GM18526 (cell line): ENCODE results near the gene RPS19BP1.

ENCODE experiments used
- POLR2A ChIP-seq: IDR thresholded peaks from 3 replicates; pipeline ENCODE4 v1.6.1; 2011; ENCODE audit not compliant: insufficient read length; ENCODE audit errors: extremely low read depth

Gene RPS19BP1

DNA sequence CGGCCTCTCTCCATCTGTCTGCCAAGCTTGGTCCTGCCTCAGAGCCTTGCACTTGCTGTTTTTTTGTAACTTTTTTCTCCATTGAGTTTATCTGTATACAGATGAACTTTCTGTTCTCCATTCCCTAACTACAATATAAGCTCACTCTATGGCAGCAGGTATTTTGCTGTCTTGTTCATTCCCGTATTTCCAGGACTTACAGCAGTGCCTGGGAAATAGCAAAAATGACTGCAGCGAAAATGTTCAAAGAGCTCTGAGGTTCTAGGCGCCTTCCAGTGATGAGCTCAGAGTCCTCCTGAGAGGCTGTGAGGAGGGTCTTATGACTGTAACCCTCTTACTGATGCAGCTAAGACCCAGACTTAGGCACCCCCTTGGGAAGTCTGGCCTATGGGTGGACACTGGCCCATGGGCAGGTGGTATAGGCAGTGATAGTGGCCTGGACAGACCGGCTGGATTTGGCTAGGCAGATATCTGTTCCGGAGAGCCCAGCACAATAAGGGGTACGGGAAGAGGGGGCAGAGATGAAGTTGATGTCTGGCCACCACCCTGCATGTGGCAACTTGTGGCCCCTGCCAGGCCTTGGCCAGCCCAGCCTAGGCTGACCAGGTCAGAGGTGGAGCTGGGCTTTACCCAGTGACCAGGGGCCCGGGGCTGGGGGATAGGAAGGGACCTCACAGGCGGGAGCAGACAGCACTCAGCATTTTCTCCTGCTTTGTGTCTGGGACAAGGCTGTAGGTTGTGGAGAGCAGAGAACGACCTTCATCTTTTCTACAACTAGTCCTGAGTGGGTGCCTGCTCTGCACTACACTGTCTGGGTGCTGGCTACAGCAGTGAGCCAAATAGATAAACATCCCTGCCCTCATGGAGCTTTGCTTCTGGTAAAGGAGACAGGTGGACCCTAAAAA, 7.5 kb downstream of the RPS19BP1 start:
- TF ChIP-seq POLR2A = no peak

DNA sequence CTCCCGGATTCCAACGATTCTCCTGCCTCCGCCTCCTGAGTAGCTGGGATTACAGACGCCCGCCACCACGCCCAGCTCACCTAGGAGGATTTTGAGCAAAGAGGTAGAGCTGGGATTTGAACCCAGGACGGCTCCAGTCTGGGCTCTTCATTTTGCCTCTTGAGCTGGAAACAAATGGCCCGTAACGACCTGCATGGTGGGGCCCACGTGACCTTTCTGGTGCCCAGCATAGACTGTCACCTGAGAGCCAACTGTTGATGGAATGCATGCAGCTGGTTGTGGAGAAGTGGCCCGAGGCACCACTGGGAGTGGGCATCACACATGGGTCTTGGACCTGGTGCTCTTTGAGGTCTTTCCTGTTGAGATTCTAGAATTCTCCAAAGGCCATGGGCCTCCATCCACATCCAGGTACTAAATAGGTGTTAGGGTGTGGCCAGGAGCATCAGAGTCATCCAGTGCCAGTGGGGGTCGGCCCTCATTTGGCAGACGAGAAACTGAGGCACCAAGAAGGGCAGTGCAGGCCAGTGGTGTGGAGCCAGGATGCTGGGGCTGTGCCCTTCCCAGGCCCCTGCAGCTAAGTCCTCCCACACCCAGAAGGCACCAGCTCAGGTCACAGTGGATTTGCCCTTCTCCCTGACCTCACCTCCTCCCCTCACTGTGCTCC, 8.3 kb downstream of the RPS19BP1 start:
- peak; percentile 27 for TF ChIP-seq POLR2A

DNA sequence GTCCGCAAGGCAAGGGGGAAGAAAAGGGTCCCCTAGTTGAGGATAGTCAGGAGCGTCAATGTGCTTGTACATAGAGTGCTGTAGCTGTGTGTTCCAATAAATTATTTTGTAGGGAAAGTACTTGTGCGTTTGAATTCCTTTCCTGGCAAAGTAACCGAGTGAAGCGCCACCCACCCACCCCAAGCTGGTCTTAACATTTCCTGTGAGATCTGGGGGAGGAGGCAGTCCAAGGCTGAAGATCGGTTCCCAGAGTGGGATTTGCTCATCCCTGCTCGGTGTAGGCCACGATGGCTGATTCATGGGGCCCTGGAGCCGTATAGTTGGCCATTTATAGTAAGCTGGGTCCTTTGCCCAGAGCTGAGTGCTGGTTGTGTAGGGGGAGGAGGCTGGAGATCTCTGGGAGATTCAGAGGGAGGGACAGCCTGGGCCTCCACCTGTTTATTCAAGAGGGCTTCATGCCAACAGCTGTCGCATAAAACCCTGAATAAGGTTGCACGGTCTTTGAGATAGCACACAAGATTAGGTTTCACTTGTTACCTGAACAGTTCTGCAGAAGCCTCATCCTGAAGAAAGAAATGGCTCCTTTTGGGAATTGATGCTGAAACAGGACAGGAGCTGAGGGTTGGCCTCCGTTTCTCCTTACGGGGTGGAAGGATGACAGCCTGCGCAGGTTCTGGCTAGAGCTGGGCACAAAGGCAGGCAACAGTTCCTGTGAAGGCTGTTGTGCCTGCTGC, 9.8 kb downstream of the RPS19BP1 start:
- TF ChIP-seq POLR2A = no peak

DNA sequence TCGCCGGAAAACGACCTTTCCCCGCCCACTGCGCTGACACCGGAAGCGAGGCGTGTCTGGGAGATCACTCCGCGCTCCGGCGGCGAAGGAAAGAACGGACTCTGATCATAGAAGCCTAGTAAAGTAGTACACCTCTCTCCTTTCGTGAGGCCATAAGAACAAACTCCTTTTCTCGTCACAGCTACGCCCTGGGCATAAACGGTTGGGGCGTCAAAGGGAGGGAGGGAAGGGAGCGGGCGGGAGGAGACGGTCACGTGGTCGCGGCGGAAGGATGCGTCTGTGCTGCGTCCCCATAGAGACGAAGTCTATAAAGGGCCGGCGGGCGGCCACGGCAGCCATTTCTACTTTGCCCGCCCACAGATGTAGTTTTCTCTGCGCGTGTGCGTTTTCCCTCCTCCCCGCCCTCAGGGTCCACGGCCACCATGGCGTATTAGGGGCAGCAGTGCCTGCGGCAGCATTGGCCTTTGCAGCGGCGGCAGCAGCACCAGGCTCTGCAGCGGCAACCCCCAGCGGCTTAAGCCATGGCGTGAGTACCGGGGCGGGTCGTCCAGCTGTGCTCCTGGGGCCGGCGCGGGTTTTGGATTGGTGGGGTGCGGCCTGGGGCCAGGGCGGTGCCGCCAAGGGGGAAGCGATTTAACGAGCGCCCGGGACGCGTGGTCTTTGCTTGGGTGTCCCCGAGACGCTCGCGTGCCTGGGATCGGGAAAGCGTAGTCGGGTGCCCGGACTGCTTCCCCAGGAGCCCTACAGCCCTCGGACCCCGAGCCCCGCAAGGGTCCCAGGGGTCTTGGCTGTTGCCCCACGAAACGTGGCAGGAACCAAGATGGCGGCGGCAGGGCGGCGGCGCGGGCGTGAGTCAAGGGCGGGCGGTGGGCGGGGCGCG, 12.1 kb downstream of the RPS19BP1 start, which contains the start of gene ATF4:
Gene ATF4 (plus strand): TSS at position 337 of the 880 bp plus-strand sequence. CDS start 884 bp downstream, outside the sequence.
- peak; percentile 99 for TF ChIP-seq POLR2A

DNA sequence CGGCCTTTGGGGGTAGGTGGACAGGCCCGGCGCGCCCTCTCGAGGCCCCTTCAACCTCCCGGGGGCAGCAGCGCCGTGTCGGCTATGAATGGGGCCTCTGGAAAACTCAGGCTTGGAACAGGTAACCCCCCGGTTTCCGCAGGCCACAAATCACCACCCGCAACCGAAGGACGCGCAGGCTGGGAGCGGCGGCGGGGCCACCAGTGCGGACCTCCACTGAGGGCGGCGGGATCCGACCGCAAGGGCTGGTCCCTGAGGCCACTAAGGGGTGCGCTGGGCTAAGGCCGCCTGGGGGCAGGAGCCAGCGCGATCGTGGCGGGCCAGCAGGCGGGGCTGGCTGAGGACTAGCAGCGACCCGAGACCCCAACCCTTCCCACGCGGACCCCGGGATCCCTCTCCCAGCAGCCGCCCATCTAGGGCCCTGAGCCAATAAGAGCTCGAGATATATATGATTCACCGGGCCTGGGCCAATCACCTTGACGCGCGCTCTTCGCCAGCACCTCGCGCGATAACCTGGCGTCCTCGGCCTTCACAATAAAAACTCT, 12.8 kb downstream of the RPS19BP1 start:
- TF ChIP-seq POLR2A = peak; percentile 74

DNA sequence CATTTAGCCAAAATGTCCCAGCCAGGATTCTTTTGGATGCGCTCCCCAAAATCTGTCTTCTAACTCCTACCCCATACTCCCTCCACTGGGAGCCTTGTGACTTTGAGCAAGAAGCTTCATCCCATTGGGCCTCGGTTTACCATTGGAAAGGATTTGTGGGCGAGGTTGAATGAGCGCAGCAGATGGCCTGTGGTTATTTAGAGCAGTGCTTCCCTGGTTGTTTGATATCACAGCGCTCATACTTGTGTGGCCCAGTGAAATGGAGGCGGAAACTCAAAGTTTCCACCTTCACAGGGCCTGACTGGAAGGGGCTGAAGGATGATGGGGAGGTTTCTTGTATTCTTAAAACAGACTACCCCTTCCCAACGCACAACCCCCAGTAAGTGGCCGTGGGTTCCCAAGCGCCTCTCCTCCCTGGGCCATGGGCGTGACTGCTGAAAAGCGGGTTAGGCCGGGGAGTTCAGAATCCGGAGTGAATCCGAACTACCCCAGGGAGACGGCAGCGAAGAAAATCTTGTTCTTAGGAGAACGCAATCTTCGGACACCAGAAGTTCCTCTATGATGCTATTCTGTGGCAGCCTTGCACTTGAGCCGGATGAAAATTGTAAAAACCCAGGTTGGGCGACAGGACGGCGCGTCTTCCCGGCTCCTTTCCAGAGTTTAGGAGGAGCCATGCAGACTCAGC, 13.4 kb downstream of the RPS19BP1 start:
- TF ChIP-seq POLR2A = no peak

DNA sequence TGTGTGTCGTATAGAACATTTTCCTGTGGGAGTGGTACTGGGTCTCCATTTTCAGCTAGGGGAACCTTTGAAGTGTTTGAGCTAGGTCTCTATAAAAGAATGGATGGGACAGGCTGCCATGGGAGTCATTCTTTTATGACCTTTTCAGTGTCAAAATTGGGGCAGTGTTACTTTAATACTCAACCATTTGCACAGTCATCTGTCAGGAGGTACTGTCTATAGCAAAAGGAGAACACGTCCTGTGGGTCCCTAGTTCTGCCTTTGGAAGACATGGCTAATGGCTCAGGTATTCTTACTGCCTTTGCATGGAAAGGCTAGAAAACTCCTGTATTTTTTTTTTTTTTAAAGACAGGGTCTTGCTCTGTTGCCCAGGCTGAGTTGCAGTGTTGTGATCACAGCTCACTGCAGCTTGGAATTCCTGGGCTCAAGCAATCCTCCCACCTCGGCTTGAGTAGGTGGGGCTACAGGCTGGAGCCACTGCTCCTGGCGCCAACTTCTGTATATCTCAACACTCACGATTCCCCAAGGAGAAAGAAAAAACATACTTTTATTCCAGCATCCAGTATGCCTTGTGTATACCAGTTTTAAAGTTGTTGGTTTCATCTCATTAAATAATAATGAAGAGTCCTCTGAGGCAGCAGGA, 14.3 kb downstream of the RPS19BP1 start:
- no peak for TF ChIP-seq POLR2A

DNA sequence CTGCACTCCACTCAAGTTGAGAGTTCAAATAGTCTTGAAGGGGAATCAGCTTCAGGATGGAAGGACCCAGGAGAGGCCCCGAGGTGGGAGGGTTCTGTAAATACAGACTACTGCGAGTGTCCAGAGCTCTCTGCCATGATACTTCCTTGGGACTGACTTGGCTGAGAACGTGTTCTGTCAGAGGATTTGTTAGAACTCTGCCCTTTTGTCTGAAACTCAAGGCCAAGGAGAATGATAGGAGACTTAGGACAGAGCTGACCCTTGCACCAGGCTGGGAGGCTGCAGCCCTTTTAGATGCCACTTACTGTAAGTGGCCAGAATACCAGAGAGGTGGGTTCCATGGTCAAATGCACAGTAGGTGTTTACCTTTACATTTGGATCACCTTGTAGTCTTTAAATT, 15.1 kb downstream of the RPS19BP1 start:
- no peak for TF ChIP-seq POLR2A

- no peak for TF ChIP-seq POLR2A
These were observed 17.1 kb downstream of the RPS19BP1 start for GRCh38 chr22:39515266-39516050.

DNA sequence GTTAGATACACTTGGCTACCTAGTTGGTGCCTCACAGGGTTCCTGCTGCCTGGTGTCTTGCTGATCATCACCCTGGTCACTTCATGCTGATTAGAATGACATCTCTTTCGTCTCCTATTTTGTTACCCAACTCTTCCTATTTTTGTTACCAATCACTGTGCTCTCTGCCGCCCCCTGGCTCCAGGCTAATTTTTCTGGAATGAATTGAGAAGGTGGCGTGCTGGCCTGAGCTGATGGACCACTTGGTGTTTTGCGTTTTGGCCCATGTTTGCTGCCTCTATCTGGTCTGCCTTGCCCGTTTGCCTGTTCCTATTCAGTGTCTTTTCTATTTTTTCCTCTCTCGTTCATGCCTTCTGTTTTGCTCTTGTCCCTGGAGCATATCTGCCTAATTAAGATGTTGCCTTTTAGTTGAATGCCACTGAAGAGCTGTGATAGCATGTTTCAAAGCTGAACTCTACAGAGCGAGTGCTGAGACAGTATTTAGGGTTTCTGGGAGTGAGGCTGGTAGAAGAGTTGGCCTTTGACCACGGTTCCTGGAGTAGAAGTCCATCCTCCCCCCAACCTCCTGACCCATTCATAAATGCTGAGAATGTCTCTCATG, 18.1 kb downstream of the RPS19BP1 start:
- no peak for TF ChIP-seq POLR2A

DNA sequence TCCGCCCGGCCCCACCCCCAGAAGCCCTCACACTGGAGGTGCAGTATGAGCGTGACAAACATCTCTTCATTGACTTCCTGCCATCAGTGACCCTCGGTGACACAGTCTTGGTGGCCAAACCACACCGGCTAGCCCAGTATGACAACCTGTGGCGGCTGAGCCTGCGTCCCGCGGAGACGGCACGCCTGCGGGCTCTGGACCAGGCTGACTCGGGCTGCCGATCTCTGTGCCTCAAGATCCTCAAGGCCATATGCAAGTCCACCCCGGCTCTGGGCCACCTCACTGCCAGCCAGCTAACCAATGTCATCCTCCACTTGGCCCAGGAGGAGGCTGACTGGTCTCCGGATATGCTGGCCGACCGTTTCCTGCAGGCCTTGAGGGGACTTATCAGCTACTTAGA, 18.8 kb downstream of the RPS19BP1 start:
- TF ChIP-seq POLR2A = no peak

- TF ChIP-seq POLR2A = no peak
These were observed 20.5 kb downstream of the RPS19BP1 start for GRCh38 chr22:39512026-39512425.

- TF ChIP-seq POLR2A = no peak
These were observed 21.3 kb downstream of the RPS19BP1 start for GRCh38 chr22:39511226-39511625.
